Tibial nerve (tissue), 3 donors: ENCODE data around the gene TAS2R3.

Source experiments
- CTCF ChIP-seq, 5 experiments: fragments of 200-600 bp in 3 of 5; fragments of 450-650 bp in 2 of 5; sonication (generic) in 3 of 5; IDR thresholded peaks; one replicate each; pipeline ENCODE4 v1.5.1; 2016 to 2019; ENCODE audit warnings: antibody characterized with exemption in 5 of 5, mild to moderate bottlenecking in 3 of 5, moderate library complexity in 2 of 5
- POLR2A ChIP-seq, 2 donors: fragments of 450-650 bp; IDR thresholded peaks; one replicate each; pipeline ENCODE4 v1.6.1; 2017; ENCODE audit warnings: antibody characterized with exemption in 2 of 2, mild to moderate bottlenecking in 2 of 2, moderate library complexity in 2 of 2

GRCh38 chr7:141763797-141764196, at the start of gene TAS2R3:
- no peak for TF ChIP-seq CTCF (IDR thresholded peaks at IDR 0.05)
- TF ChIP-seq POLR2A (IDR thresholded peaks at IDR 0.05) = no peak
